ENCODE data around the gene PCED1A. TPM values are rescaled to one million over a fixed set of nuclear protein-coding genes. Genes with fewer than 3 reads are reported as not detected.

PCED1A gene
- total RNA-seq, 2 experiments from 2014 or later = 29.4 to 35.3 TPM

DNA sequence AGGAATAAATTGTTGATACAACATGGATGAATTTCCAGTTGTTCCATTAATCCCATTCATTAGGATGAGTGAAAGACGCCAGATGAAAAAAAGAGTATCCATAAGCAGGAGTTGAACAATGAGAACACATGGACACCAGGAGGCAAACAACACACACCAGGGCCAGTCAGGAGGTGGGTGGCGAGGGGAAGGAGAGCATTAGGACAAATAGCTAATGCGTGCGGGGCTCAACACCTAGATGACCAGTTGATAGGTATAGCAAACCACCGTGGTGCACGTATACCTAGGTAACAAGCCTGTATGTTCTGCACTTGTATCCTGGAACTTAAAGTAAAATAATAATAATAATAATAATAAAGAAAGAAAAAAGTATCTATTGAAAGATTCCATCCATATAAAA, 11.1 kb downstream of the PCED1A start:
- Mint-ChIP-seq H3K4me3 (no peak overlapping the region), H3K27me3 (peaks cover 6% of the 10 kb centered on the region), H3K9me3 (ENCODE audit: low read depth) (no peaks in the 10 kb centered on the region), H3K4me1 (peaks cover 22% of the 10 kb centered on the region), H3K36me3 (ENCODE audit: low read depth) (peaks cover 4% of the 10 kb centered on the region), H3K27ac (no peak overlapping the region)
- ChIA-PET CTCF (no interaction called here), POLR2A (no interaction called here)
- intact Hi-C loops (cut with DNase I, micrococcal nuclease) = no loop called here
- no peak for DNase-seq
- ATAC-seq = no peak

DNA sequence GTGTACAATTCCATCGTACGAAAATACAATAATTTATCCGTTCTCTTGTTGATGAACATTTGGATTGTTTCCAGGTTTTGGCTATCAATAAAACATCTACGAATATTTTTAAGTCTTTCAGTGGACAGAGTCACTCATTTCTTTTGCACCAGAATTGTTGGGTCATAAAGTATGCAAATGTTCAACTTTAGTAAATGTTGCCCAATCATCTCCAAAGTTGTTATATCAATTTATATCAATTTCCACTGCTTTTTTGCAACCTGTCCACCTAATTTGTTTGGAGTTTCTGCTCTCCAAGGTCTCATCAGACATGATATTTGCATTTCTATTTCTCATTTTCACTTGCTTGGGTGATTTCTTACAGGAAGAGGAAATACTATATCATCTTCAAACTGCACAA, 13.8 kb downstream of the PCED1A start:
- no peak overlapping the region for H3K27ac Mint-ChIP-seq
- H3K36me3 Mint-ChIP-seq (ENCODE audit: low read depth) = no peaks in the 10 kb centered on the region
- H3K4me1 Mint-ChIP-seq = peaks cover 22% of the 10 kb centered on the region
- no peak for DNase-seq
- H3K4me3 Mint-ChIP-seq = no peak overlapping the region
- POLR2A ChIA-PET = no interaction called here
- H3K27me3 Mint-ChIP-seq = peaks cover 8% of the 10 kb centered on the region
- ATAC-seq = no peak
- no peaks in the 10 kb centered on the region for H3K9me3 Mint-ChIP-seq (ENCODE audit: low read depth)
- intact Hi-C loops (cut with DNase I, micrococcal nuclease) = no loop called here
- CTCF ChIA-PET = interaction anchor here (1.0 kb wide), 1 partner anchor 48 kb away, joined by 3 read pairs; no protein-coding TSS in a partner anchor

DNA sequence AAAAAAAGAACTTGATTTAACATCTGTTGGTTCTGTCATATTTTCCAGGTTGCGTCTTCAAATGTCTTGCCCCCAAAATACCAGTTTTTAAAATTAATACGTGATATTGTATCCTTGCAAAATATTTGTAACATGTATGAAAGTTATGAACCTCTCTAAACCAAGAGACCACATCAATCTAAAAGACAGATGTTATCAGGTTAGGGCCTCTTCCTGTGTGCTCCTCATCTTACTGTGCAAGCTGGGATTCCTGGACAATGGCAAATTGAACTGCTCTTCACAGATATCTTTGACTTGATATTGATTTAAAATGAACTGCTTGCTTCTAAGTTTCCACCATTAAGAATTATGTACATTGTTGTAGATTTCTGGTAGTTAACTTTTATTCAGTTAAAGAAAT, 14.7 kb downstream of the PCED1A start:
- H3K27ac Mint-ChIP-seq = no peak overlapping the region
- H3K27me3 Mint-ChIP-seq = peaks cover 12% of the 10 kb centered on the region
- H3K36me3 Mint-ChIP-seq (ENCODE audit: low read depth) = no peaks in the 10 kb centered on the region
- intact Hi-C loops (cut with DNase I, micrococcal nuclease) = no loop called here
- no peaks in the 10 kb centered on the region for H3K9me3 Mint-ChIP-seq (ENCODE audit: low read depth)
- ChIA-PET POLR2A (interaction anchor here (0.6 kb wide), 1 partner anchor 225 kb away, joined by 6 read pairs; no protein-coding TSS in a partner anchor), CTCF (interaction anchor here (1.0 kb wide), 1 partner anchor 49 kb away, joined by 3 read pairs; no protein-coding TSS in a partner anchor)
- no peak overlapping the region for H3K4me3 Mint-ChIP-seq
- peaks cover 25% of the 10 kb centered on the region for H3K4me1 Mint-ChIP-seq
- no peak for DNase-seq
- ATAC-seq = no peak

DNA sequence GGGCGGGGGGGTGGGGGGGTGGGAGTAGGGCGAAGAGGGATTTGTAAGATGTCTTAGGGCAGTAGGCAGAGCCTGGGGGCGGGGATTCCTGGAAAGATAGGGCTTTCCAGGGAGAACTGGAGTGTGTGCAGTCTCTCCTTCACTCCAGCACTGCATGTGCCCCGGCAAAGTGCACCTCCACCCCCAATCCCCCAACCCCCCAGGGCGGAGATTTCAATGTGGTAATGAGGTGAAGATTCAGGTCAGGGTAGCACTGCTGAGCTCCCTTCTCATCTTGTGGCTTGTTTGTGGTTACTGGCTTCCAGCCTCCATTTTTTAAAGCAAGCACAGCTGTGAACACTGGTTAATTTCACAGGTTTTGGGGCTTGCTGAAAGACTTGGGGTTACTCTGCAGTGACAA, 18.4 kb downstream of the PCED1A start:
- intact Hi-C loops (cut with DNase I, micrococcal nuclease) = no loop called here
- Mint-ChIP-seq H3K36me3 (ENCODE audit: low read depth) (no peaks in the 10 kb centered on the region), H3K4me3 (no peak overlapping the region), H3K27ac (no peak overlapping the region), H3K4me1 (peaks cover 28% of the 10 kb centered on the region), H3K27me3 (peaks cover 26% of the 10 kb centered on the region), H3K9me3 (ENCODE audit: low read depth) (no peaks in the 10 kb centered on the region)
- POLR2A ChIA-PET = interaction anchor here (0.6 kb wide), 2 partner anchors 10 to 170 kb away, joined by 3 read pairs; no protein-coding TSS in a partner anchor
- peak; percentile 64 for ATAC-seq
- CTCF ChIA-PET = interaction anchor here (0.6 to 1.2 kb wide), 3 partner anchors 12 to 41 kb away, joined by 3 read pairs; no protein-coding TSS in a partner anchor
- DNase-seq = peak; percentile 50

DNA sequence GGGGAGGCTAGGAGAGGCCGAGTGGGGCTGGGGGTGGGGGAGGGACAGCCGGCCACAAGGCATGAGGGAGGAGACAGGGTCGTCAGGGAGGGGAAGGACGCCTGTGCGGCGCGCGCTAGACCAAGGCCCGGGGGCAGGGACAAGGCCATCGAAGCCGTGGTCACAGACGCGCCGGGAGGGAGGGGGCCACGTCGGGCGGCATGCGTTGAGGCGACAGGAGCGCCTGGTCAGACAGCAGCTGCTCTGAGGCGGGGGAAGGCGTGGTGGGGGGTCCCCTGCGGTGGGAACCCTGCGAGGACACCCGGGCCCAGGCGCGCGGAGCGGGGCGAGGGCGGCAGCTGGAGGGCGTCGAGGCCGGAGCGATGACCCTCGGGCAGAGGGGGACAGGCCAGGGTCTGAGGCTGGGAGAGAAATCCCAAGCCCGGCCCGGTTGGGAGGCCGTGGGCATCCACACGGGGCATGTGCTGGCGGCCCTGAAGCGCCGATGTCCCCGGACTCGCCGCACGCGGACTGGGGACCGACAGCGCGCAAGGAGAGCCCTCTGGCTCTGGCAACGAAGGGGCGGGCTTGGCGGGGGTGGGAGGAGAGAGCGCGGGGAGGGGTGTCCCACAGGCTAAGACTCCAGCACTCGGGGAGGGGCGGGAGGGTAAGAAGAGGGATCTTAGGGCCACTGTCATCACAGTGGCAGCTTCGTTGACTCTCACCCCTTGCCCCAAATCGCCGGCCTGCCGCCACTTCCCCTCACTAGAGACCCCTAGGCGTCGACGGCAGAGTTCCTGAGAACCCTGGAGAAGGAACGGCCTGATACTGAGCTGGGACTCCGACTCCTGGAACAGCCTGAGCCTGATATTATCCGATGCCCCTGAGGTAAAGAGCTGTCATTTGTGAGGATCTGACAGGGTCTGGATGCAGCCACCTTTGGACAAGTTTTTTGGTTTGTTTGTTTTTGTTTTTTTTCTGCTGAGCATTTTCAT, 19.3 kb downstream of the PCED1A start:
- Mint-ChIP-seq H3K27me3 (peaks cover 26% of the 10 kb centered on the region), H3K4me1 (peaks cover 22% of the 10 kb centered on the region), H3K4me3 (no peak overlapping the region), H3K27ac (no peak overlapping the region), H3K9me3 (ENCODE audit: low read depth) (no peaks in the 10 kb centered on the region), H3K36me3 (ENCODE audit: low read depth) (no peaks in the 10 kb centered on the region)
- ChIA-PET CTCF (interaction anchor here (0.6 to 1.5 kb wide), 4 partner anchors 13 to 180 kb away, joined by 3 read pairs; no protein-coding TSS in a partner anchor), POLR2A (interaction anchor here (0.6 kb wide), 1 partner anchor 170 kb away, joined by 3 read pairs; no protein-coding TSS in a partner anchor)
- peak; percentile 25 for ATAC-seq
- intact Hi-C loops (cut with DNase I, micrococcal nuclease) = no loop called here
- DNase-seq = peak; percentile 33

DNA sequence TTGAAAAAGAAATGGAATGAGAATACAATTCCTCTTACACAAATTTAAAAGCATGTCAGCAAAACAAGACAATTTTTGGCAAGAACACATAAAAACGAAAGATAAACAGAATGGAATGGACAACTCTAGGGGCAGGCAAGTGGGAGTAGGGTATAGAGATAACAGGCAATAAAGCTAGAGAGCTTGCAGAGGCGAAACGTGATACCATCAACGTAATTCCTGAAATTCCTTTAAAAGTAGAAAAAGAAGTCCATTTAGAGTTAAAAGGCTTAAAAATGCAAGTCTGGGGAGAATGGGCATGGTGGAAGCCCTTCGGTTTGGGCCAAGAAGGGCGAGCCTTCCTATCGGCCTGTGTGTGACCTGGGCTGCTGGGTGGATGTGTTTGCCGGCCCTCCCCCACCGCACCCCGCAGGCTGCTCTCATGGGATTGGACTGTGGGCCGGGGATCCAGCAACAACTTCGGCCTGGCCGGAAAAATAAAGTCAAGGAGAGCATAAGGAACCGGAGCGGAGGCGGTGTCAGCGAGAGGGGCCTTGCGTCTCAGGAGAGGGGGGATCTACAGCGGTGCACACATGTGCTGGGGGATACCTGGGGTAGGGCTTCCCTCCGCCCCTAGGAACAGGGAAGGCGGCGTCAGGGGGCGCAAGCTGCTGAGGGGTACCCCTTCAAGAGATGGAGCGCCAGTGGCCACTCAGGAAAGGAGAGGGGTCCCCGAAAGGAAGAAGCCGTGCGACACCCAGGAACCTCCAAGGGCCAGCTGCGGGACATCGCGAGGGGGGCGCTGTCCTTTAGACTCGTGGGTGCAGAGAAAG, 20.2 kb downstream of the PCED1A start:
- POLR2A ChIA-PET = no interaction called here
- no peak for DNase-seq
- H3K4me3 Mint-ChIP-seq = no peak overlapping the region

DNA sequence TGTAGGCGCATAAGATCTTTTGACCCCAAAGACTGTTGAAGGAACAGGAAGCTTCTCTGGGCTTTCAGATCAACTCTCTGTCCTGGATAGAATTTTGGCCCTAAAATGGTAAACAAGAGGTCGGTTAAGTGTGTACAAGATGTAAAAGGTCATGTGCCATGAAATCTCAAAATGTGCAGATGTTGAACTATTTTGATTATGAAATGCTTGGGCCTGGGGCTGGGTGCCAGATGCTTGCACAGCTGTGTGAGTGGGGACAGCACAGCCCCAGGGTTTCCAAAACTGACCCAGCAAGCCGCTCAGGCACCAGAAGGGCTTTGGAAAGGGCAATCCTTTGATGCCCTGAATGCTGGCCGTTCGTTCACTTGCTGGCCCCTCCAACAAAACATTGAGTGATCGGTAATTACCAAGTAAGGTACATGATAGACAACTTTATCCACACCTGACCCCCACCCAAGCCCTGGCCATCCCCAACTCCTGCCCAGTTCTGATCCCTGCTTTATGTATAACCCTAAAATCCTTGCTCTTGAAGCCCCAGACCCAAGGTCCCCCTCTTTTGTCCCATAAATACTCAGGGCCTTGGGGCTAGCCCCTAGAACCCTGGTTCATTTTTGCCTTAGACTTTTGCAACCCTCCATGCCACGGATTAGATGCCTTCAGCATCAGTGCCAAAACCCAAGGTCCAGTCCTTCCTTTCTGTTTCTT, 22.4 kb downstream of the PCED1A start:
- CTCF ChIA-PET = interaction anchor here (0.8 kb wide), 1 partner anchor 65 kb away, joined by 3 read pairs; no protein-coding TSS in a partner anchor
- intact Hi-C loops (cut with DNase I, micrococcal nuclease) = no loop called here
- no peaks in the 10 kb centered on the region for H3K36me3 Mint-ChIP-seq (ENCODE audit: low read depth)

More for the DNA sequence above, 20.2 kb downstream of the PCED1A start:
- H3K27me3 Mint-ChIP-seq = peaks cover 23% of the 10 kb centered on the region
- no peak for ATAC-seq
- peaks cover 15% of the 10 kb centered on the region for H3K4me1 Mint-ChIP-seq
- no peaks in the 10 kb centered on the region for H3K36me3 Mint-ChIP-seq (ENCODE audit: low read depth)
- intact Hi-C loops (cut with DNase I, micrococcal nuclease) = no loop called here
- no peak overlapping the region for H3K27ac Mint-ChIP-seq
- CTCF ChIA-PET = interaction anchor here (1.5 kb wide), 1 partner anchor 180 kb away, joined by 3 read pairs; no protein-coding TSS in a partner anchor
- H3K9me3 Mint-ChIP-seq (ENCODE audit: low read depth) = no peaks in the 10 kb centered on the region

DNA sequence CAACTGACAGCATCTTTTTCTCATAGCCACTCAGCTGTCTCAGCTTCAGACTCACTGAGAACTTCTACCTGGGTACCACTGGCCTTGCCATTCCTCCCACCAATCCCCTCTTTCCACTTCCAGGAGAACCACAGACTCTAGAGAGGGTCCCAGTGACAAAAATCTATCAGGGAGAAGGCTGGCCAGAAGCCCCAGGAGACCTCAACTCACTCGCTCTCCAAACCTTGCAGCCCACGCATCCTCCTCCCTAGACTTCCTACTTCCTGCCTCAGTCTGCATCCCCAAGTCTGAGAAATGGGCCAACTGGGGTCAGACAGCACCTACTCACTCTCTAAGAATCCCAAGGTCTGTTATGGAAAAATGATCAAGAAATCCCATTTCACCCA, 23.1 kb downstream of the PCED1A start:
- peaks cover 29% of the 10 kb centered on the region for H3K27me3 Mint-ChIP-seq
- no peak overlapping the region for H3K4me3 Mint-ChIP-seq
- no peaks in the 10 kb centered on the region for H3K36me3 Mint-ChIP-seq (ENCODE audit: low read depth)
- intact Hi-C loops (cut with DNase I, micrococcal nuclease) = no loop called here
- DNase-seq = no peak
- no peak for ATAC-seq
- H3K9me3 Mint-ChIP-seq (ENCODE audit: low read depth) = peaks cover 2% of the 10 kb centered on the region
- peaks cover 15% of the 10 kb centered on the region for H3K4me1 Mint-ChIP-seq
- ChIA-PET POLR2A (no interaction called here), CTCF (no interaction called here)
- no peak overlapping the region for H3K27ac Mint-ChIP-seq

More for the DNA sequence above, 22.4 kb downstream of the PCED1A start:
- POLR2A ChIA-PET = no interaction called here
- Mint-ChIP-seq H3K4me3 (no peak overlapping the region), H3K27ac (no peak overlapping the region), H3K4me1 (peaks cover 15% of the 10 kb centered on the region), H3K9me3 (ENCODE audit: low read depth) (no peaks in the 10 kb centered on the region), H3K27me3 (peaks cover 26% of the 10 kb centered on the region)
- DNase-seq (no peak), ATAC-seq (no peak)

DNA sequence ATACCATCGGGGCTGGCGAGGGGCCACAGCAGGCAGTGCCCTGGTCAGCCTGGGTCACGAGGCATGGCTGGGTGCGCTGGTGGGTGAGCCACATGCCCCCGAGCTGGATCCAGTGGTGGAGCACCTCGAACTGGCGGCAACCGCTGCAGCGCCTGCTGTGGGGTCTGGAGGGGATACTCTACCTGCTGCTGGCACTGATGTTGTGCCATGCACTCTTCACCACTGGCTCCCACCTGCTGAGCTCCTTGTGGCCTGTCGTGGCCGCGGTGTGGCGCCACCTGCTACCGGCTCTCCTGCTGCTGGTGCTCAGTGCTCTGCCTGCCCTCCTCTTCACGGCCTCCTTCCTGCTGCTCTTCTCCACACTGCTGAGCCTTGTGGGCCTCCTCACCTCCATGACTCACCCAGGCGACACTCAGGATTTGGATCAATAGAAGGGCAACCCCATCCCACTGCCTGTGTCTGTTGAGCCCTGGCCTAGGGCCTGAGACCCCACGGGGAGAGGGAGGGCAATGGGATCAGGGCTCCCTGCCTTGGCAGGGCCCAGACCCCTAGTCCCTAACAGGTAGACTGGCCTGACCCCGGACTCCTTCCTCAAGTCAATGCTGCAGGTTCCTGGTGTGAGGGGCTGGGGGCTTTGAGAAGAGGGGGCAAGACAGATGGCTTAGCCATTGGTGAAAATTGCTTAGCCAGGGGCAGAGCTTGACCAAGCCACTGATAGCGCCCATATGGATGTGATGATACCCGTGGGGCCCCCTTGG, 23.7 kb downstream of the PCED1A start:
- no peak overlapping the region for H3K4me3 Mint-ChIP-seq
- DNase-seq = peak; percentile 59
- CTCF ChIA-PET = interaction anchor here (0.5 kb wide), 1 partner anchor 34 kb away, joined by 3 read pairs; no protein-coding TSS in a partner anchor

DNA sequence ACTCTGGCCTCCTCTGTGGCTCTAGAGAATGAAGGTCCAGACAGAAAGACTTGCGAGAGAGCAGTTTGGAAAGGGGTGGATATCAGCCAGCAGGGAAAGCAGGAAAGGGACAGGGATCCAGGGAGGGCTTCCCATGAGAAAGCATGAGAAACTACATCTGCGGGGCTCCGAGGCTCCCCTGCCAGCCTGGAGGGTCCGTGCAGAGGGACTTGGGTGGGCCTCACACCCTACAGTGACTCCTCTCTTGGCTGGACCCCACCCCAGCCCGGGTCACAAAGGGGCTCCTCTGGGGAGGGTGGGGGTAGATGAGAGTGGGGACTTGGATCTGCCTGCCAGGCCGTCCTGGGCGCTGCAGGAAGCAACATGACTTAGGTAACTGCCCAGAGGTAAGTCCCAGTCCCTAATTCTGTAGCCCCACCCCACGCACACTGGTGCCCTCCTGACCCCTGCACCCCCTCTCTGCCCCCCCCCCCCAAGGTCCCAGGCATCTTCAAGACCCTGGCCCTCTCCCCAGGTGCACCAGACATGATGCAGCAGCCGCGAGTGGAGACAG, 24.3 kb downstream of the PCED1A start, which contains the start of gene TMEM239:
TSS of gene TMEM239 (plus strand) at position 335 of the 553 bp plus-strand sequence. CDS start at position 526, 191 bp downstream.
- peaks cover 34% of the 10 kb centered on the region for H3K27me3 Mint-ChIP-seq
- peaks cover 2% of the 10 kb centered on the region for H3K9me3 Mint-ChIP-seq (ENCODE audit: low read depth)
- ATAC-seq (no peak), DNase-seq (no peak)
- no peak within 1 kb of the TSS for H3K4me3 Mint-ChIP-seq
- H3K36me3 Mint-ChIP-seq (ENCODE audit: low read depth) = no peaks in the 10 kb centered on the region
- CTCF ChIA-PET = no interaction called here
- POLR2A ChIA-PET = no interaction called here
- intact Hi-C loops (cut with DNase I, micrococcal nuclease) = no loop called here
- no peak within 1 kb of the TSS for H3K27ac Mint-ChIP-seq
- H3K4me1 Mint-ChIP-seq = peaks cover 6% of the 10 kb centered on the region

More for the DNA sequence above, 23.7 kb downstream of the PCED1A start:
- Mint-ChIP-seq H3K27ac (no peak overlapping the region), H3K36me3 (ENCODE audit: low read depth) (no peaks in the 10 kb centered on the region), H3K4me1 (peaks cover 10% of the 10 kb centered on the region), H3K9me3 (ENCODE audit: low read depth) (peaks cover 2% of the 10 kb centered on the region), H3K27me3 (peaks cover 33% of the 10 kb centered on the region)
- POLR2A ChIA-PET = no interaction called here
- intact Hi-C loops (cut with DNase I, micrococcal nuclease) = no loop called here
- ATAC-seq = peak; percentile 78
